Measurements from ENCODE around the gene WDFY4.

Gene WDFY4

DNA sequence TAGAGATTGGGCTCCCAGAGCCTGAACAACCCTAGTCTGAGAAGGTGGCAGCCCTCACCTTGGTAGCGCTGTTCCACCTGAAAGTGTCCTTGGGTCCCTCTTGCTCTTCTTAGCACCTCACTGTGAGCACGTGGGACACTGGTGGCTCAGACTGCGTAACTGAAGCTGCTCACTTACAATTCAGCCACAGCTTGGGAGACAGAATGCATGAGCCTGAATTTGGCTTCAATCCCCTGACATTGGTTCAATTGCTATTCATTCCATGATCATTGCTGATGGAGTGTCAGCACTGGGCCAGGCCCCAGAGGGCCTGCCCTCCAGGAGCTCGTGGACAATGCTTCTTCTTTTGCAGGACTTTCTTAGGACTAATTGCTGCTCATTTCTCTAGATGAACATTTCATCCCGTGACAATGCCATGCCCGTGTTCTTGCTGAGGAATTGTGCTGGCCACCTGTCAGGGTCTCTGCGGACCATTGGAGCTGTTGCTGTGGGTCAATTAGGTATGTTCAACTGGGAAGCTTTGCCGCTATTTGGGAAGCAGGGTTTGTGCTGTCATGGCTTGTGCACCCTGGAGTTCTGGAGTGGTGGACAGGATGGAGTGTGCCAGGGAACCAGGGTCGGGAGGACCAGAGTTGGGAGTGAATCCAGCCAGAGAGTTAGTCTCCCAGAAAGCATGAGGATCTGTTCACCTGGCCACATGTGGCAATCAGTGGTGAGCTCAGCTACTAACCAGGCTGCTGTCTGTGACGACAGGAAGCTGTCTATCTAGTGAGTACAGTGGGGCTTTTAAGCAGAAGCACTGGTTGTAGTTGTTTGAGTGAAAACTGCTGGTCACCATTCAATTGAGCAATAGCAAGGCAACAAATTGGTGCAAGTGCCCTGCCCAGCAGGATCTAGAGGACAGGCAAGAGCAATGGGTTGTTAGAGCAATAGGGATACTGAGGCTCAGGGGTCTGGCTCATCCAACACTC is 105.1 kb downstream of the WDFY4 start:
- DNase-seq, result no peak

DNA sequence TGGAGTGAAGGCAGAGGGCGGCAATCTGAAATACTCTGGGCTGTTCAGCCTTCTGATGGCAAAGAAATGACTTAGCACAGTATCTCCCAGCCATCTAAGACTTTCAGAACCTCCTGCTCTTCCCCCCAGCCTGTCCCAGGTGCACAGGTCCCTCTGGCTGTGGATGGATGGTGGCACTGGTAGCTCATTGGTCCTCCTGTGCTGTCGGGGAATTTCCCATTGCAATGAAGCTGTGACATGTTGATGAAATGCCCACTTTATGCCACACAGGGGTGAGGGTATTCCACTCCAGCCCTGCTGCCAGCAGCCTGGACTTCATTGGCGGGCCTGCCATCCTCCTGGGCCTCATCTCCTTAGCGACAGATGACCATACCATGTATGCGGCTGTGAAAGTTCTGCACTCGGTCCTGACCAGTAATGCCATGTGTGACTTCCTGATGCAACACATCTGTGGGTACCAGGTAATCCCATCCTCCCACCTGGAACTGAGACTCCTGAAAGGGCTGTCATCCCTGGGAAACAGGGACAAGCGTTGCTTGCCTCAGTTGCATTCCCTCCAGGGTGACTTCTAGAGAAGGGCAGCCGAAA is 105.9 kb downstream of the WDFY4 start:
- DNase-seq, result no peak

GRCh38 chr10:48791267-48791928 is 106.7 kb downstream of the WDFY4 start:
- no peak for DNase-seq

- no peak for DNase-seq
Observed at GRCh38 chr10:48792121-48792520, 107.4 kb downstream of the WDFY4 start.

DNA sequence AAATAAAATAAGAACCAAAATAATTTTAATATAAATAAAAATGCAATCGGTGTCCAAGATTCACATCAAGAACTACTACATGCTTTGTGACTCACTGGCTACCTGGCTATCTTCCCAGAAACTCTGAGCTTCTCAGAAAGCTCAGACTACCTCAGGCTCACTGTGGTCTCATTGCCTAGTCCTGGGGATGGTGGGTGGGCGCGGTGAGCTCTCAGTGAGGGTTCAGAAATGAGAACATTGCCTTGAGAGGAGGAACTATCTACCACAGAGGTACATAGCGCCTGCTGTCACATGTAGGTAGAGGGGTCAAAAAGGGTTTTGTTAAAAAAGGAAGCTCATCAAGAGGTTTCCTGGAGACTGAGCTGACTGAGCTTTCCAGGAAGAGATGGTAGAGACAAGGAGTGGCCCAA is 108.0 kb downstream of the WDFY4 start:
- peak in 1 of 51 donors; percentile 23 for DNase-seq

- DNase-seq, result no peak
Observed at GRCh38 chr10:48794074-48794473, 109.4 kb downstream of the WDFY4 start.

- DNase-seq, result no peak
Observed at GRCh38 chr10:48796713-48797245, 112.1 kb downstream of the WDFY4 start.

DNA sequence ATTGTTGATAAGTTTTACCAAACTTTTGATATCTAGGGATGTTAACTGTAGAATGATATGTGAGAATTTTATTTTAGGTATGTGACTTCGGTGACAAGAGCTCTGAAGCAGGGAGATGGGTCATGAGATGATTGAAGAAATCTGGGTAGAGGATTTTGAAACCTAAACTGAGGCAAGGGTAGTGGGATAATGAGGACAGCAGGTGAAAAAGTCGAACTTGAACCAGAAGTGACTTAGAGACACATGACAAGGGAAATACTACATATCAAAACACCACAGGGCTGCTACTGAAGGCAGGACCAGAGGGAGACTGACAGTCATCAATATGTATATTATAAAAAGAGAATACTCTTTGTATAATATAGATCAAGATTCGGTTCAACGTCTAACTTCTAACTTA is 113.2 kb downstream of the WDFY4 start:
- no peak for DNase-seq

- DNase-seq, result no peak
Observed at GRCh38 chr10:48798481-48799254, 114.0 kb downstream of the WDFY4 start.

GRCh38 chr10:48799341-48800006 is 114.8 kb downstream of the WDFY4 start:
- DNase-seq, result no peak

DNA sequence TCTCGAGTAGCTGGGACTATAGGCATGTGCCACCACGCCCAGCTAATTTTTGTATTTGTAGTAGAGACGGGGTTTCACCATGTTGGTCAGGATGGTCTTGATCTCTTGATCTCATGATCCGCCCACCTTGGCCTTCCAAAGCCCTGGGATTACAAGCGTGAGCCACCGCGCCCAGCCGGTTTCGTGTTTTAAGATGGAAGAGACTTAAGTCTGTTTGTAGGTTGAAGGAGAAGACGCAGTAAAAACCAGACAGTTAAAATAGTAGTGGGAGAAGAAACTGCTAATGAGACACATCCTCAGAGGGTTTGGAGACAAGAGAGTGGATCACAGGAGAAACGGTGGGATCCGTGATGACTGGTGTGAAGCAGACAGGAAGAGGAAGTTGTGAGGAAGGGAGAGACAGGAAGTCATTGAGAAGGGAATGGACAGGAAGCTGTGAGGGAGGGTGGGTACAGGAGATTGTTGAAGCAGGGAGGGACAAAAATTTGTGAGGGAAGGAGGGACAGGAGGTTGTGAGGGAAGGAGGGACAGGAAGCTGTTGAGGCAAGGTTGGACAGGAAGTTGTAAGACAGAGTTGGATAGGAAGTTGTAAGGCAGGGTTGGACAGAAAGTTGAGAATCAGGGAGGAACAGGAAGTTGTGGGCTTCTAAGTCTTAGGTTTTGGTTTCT is 115.5 kb downstream of the WDFY4 start:
- DNase-seq, result peak in 1 of 51 donors; percentile 8

GRCh38 chr10:48801001-48801421 is 116.3 kb downstream of the WDFY4 start:
- no peak for DNase-seq

GRCh38 chr10:48802611-48803071 is 118.0 kb downstream of the WDFY4 start:
- no peak for DNase-seq

GRCh38 chr10:48803801-48804584 is 119.3 kb downstream of the WDFY4 start:
- no peak for DNase-seq

- peak in 3 of 51 donors; percentile 13 to 27 (median 16) for DNase-seq
Observed at GRCh38 chr10:48804740-48805182, 120.1 kb downstream of the WDFY4 start.

- no peak for DNase-seq
Observed at GRCh38 chr10:48805411-48805810, 120.7 kb downstream of the WDFY4 start.

DNA sequence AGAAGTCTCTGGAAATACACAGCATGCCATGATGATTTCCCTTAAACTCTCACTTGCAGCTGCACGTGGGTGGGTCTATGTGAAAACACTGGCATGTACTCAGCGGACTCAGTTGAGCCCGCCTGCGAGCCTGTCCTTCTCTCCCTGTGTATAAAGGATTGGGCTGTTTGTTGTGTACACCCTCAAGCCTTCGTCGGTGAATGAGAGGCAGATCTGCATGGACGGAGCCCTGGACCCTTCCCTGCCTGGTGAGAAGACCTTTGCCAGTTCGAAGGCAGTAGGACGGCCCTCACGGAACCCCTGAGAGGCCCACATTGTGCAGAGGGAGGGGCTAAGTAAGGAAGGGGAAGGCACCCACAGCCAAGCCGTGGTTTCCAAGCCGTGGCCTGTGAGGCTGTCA is 121.2 kb downstream of the WDFY4 start:
- peak in 11 of 51 donors; percentile 14 to 29 (median 22) for DNase-seq

DNA sequence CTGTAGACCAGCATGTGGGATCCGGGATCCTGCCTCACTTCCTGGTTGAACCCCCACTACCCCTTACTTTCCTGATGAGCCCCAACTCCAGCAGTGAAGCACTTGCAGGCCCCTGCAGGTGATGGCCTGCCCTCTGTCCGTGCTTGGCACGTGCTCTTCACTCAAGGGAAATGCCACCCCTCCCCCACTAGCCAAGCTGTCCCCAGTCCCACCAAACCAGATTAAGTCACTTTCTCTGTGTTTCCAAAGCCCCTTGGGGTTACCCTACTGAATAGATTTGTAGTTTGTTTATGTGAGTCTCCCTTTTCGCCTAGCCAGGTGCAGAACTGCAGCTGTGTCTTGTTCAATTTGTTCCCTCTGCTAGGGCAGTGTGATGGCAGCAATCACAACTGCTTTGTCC is 121.7 kb downstream of the WDFY4 start:
- no peak for DNase-seq
